HG03175 (cell line): ENCODE data around the gene FGGY.
"Not testable (repeated sequence)": the region's sequence is repeated elsewhere in the genome, so short reads cannot be mapped to it uniquely, and the experiment has no call there.

Experiments
- ATAC-seq: cut with Tn5 transposase; IDR thresholded peaks from one replicate; pipeline ENCODE4 v1.9.1; 2021; ENCODE audit warnings: mild to moderate bottlenecking, moderate library complexity; ENCODE audit not compliant: unreplicated experiment

The FGGY gene

DNA sequence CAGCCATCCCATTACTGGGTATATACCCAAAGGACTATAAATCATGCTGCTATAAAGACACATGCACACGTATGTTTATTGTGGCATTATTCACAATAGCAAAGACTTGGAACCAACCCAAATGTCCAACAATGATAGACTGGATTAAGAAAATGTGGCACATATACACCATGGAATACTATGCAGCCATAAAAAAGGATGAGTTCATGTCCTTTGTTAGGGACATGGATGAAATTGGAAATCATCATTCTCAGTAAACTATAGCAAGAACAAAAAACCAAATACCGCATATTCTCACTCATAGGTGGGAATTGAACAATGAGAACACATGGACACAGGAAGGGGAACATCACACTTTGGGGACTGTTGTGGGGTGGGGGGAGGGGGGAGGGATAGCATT is 241.6 kb downstream of the FGGY start:
- ATAC-seq: not testable (repeated sequence)

DNA sequence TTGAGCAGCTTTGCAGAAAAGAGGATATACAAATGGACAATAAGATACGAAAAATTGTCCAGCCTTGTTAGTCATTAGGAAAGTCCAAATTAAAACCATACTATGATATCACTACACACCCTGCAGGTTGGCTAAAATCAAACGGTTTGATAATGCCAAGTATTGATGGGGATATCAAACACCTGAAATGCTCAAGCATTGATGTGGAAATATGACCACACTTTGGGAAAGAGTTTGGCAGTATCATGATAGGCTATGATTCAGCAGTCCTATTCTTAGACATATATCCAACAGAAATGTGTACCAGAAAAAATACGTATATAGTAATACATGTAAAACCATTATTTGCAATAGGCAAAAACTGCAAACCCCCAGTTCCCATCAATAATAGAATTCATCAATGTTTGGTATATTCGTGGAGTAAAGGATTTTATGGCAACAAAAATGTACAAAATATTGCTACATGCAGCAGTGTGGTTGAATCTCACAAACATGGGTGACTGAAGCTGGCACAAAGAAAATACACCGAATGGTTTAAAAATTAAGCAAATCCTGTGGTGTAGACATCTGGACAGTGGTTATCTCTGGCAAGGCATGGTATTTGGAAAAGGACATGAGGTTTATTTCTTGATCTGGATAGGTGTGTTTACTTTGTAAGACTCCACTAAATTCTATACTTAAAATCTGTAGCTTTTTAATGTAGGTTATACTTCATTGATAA is 243.2 kb downstream of the FGGY start:
- ATAC-seq: no peak

DNA sequence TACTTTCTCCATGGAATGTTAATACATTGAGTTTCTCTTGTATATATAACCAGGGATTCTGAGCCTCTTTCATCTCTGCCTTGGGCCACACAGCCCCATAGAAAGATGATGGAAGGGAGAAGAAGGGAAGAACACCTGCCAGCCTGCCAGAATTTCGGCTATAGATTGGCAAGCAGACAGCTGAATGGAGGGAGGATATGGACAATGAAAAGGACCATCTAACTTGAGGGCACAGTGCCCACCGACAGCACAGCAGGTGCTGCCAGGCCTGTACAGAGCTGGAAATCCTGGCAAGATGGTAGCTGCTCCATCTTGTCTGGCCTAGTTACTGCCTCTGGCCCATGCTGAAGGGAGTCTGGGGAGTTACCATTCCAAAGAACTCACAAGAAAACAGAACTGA is 244.3 kb downstream of the FGGY start:
- no peak for ATAC-seq

DNA sequence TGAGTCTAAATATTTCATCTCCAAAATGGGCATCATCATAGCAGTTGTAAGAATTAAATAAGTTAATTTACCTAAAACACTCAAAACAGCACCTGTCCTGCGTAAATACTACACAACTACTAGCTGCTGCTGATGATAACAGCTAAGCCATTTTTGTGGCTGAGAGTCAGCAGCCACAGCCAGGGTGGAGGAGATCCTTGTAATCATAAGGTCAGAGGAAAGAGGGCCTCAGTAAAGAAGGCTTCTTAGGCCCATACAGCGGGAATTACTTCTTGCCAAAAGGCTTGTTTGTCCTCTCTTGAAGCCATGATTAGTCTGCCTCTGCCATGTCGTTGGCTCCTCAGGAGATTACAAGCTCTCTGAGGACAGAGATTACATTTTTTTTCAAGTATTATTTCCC is 245.0 kb downstream of the FGGY start:
- no peak for ATAC-seq

DNA sequence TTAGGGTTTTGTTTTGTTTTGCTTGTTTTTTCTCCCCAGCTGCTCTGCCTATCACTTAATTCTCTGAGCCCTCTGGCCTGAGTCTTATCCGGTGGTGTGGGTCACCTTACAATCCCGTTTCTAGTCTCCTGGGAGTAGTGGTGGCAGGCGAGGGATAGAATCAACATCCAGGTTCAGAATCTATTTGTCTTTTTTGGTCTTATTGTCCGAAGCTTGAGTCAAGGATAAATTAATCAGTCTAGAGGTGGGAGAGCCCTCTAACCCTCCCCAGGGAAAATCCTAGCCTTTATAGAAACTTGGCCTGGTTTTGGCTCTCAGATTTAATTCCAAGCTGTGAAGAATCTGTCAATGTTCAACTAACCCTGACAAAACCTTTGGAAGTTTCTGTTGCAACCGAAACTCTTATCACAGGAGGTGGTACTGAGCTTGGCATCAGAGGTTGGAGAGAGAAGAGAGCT is 246.3 kb downstream of the FGGY start:
- no peak for ATAC-seq

DNA sequence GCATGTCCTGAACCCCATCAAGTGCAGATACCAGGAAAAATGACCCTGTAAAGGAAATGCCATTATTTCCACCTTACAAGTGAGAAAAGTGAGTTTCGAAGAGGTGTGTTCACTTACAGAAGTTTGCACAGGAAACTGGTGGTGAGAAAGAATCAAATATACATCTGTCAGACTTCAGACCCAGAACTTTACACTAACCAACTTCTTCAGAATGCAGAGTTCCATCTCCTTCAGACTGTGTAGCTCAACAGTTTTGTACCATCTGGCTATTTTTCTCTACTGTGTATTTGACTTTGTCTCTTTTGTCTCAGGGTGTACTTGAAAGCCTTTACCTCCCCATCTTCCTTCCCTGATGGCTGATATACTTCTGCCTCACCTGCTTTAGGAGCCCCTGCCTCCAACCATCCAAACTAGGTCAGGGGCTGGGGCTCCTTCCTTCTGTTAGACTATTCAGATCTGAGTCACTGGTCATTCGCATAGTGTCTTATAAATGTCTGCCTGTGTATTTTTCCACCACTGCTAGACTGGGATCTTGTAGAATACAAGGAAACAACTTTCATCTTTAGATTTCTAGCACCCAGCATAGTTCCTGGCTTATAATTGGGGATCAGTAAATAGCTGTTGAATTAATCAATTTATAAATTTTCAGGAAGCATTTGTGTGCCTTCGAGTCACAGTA is 247.9 kb downstream of the FGGY start:
- ATAC-seq: no peak

DNA sequence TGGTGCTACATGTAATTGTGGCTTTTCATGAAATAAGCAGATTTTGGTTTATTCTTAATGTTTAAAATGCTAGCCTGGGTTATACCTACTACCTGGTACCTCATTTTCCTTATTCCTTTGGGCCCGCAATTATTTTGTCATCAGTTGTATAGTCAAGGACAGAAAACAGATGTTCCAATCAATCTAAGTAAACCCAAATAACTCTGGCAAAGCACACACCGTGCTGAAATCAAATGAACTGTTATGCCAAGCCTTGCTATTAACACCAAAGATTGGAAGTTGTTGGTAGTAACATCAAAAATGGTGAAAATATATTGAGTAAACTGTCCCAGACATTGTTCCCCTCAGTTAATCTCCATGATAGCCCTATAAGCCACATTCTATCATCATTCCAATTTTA is 248.9 kb downstream of the FGGY start:
- no peak for ATAC-seq

DNA sequence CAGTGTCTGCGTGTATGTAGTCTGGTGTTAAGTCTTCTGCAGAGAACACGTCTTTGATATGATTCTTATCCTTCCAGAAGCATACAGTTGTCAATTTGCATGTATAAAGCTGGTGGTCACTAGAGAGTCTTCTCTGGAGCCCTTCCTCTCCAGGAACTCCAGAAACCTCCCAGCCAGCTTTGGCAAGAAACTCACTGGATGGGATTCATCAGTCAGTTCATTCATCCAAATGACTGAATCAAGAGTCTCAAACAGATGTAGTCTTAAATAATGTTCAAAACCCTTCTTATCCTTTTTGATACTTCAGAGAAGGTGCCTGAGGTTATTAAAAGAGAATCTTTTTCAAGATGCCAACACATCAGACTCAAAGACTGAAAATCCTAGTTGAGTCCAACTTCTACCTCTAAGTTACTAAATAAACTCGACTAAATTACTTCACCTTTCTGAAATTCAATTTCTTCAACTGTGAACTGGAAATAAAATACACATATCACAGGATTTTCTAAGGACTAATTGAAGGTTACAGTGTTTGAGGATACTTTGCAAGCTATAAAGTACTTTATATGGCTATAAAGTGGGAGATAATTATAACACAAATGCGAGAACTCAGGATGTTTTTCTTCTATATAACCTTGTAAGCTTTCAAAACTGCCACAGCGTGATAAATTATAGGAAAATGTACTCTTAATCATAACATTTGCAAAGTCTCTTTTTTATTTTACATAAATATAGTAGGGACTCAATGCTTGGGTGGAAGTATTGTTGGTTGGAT is 252.4 kb downstream of the FGGY start:
- ATAC-seq: no peak

DNA sequence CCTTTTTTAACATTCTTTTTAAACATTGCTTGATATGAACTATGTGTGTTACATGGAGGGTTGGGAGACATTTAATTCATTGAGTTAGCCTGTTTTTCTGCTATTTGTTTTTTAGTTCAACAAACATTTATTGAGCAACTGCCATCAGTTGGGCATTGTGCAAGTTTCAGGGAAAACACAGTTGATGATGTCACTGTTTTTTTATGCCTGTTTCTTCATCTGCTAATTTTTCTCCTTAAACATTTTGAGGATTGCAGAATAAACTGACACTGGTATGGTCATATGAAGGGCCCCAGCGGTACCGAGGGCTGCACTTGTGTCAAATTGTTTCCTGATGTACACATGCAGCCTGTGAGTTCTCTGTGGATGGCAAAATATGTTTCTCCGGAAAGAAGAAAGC is 253.0 kb downstream of the FGGY start:
- ATAC-seq: no peak

DNA sequence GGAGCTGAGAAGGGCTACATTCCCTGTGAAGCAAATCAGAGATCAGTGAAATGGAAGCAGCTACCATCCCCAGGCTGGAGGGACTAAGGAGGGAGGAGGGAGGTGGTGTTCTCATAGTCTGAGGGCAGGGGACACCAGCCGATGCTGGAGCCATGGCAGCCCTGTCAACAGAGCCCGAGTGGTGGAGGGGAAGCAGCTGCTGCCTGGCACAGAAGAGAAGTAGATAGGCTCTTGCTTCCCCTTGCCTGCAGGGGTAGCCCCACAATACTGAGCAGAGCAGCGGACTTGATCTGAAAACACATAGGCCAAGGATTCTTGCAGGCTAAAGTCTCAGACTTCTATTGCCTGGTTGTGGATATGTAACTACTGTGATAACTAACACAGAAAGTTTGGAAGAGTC is 255.1 kb downstream of the FGGY start:
- no peak for ATAC-seq

DNA sequence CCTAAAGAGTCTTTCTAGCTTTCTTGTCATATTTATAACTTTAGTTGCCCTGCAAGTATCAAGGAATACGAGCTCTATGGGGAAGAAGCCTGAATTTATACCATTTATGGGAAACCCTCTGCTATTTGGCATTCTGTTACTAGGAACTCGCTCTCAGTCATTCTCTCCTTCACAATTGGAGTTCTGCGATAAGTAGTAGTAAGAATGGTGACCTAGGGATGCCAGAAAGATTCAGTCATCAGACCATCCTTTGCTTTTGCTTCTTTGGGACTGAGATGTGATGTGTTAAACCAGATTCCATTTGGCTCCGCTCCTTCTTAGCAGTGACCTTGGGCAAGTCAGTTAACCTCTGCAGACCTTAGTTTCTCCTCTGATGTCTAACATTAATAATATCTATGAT is 256.5 kb downstream of the FGGY start:
- no peak for ATAC-seq

DNA sequence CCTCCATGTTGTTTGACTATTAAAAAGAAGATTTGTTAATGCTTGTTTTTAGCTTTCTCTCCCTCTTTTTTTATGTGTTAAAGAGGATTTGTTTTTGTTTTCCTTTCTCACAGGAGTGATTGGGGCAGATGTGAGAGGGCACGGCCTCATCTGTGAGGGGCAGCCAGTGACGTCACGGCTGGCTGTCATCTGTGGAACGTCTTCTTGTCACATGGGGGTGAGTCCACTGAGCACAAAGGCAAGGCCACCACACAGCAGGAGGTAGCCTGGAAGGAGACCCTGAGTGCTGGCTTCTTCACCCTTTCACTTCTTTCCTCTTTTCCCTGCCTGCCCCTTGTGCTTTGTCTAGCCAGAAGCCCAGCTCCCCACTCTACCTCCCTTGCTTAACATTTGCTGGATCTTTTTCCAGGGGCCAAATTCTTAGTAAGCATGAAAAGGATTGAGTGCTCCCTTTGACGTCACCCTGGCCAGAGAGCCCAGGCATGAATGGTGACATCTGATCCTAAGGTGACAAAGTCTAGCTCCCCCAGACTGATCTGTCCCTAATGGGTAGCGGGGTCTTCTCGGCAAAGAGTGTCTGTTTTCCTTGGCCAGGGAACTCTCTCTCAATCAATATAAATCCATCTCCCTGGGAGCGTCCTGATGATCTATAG is 257.2 kb downstream of the FGGY start:
- ATAC-seq: no peak

DNA sequence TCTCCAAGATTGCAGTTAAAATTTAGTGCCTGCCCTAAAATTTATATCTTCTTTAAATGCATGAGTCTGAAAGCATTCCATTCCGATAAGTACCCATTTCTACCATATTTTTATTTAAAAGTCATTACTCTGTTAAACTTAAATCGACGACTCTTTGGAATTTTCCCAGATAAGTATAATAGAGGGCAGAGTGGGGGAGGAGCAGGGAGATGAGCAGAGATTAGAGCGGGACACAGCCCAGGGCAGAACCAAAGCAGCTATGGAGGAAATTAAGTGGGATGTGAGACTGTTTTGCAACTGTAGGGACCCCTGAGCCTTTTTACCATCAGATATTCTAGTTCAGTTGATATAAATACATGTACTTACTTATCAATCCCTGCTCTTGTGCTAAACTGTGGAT is 257.9 kb downstream of the FGGY start:
- ATAC-seq: no peak

DNA sequence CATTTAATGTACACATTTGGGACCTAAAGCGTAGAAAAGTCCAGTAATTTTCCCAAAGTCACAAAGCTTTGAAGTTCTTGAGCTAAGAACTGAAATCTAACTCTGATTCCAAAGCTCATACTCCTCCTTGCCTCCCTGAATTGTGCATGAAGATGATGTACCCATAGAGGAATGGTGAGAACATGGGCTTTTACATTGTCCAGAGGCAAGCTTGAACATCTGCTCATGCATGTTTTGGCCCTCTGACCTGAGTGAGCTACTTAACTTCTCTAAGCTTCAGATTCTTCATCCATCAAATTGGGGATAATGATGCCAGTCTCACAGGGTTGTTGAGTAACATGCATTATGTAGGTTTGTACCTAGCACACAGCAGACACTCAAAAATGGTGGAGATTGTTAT is 259.5 kb downstream of the FGGY start:
- no peak for ATAC-seq

DNA sequence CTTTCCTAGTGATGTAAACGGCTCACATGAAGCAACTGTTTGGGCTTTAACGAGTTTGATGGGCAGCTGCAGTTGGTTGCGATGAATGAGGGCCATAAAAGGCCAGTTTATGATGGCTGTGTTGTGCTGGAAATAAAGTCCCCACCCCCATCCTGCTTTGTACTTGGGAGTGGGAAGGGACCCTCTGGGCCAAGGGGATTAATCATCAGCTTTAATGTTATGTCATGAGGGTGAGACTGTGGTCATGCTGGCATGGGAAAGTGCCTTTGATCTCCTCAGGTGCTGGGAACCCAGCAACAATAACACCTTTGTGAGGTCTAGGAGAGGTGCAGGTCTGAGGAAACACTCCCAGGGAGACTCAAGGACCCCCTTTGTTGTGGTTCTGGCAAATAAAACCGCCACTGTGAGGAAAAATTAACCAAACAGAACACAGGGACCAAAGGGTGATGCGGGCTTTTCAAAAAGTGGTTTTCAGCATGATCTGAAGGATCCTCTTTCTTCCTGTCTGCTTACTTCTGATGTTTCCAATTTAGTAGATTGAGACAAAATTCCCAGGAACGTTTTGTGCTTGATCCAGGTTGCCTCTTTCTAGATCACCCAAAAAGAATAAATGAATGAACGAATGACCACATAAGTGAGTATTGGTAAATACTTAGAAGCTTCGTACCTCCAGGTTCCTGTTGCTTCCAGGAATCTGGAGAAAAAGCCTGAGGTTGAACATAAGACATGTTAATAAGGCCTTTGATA is 260.1 kb downstream of the FGGY start:
- ATAC-seq: no peak

DNA sequence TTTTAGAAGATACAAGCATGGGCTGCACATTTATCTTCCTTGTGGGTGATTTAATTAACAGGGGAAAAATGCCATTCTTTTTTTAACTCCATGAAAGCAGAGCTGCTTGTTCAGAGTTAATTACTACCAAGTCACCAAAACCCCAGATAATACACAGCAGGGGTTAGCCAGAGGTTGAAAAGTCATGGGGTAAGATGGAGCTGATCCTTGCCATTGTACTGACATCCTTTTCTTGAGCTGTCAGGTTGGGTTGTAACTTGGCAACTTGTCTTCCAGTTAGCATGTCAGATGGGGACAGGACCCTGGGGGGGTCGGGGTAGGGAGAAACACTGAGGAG is 260.6 kb downstream of the FGGY start:
- ATAC-seq: no peak

DNA sequence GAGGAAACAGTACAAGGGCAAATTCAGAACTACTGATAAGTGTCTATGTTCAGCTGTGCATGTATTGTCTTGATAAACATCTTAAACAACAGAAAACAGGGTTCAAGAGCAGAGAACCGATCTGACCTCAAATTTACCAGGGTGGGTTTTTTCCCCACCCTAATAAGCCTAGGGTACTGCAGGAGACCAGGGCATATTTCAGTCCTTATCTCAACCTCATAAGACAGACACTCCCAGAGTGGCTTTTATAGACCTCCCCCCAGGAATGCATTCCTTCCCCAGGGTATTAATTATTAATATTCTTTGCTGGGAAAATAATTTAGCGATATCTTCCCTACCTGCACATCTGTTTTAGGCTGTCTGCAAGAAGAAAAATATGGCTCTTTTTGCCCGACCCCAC is 261.7 kb downstream of the FGGY start:
- ATAC-seq: not testable (repeated sequence)

DNA sequence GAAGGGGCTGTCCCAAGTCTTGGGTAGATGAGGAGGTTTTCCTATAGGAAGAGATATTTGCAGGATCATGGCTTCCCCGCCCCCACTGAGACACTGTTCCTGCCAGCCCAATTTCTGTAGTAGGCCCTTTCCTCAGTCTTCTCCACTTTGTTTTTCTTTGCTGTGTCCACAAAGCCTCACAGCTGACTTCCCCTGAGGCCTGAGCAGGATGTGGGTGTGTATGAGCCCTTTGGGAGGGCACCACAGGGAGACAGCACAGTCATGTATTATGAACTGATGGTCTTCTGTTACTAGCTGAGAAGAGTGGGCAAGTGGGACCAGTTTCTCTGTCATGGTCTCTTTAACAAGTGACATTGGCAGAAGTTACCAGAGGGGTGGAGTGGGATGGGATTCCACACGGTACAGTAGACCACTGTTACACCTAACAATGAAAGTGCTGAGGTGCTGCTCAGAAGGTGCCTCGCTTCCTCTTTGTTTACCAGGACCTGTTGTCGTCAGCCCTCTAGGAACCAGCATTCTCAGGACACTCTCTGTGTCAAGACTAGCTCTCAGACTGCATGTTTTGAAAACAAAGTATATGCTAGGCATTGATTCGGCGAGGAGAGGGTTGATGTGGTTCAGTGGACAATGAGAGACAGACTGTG is 264.0 kb downstream of the FGGY start:
- ATAC-seq: peak; percentile 83

DNA sequence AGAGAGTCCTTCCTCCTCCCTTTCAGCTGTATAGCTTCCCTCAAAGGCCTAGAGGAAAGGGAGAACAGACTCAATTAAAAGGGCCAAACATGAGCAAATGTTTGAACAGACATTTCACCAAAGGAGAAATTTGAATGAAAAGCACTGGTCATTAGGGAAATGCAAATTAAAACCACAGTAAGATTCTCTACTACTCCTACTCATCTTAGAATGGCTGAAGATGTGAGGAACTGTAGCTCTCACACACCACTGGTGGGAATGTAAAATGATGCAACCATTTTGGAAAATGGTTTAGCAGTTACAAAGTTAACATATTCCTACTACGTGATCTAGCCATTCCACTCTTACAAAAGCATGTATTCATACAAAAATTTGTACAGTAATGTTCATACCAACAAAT is 264.9 kb downstream of the FGGY start:
- no peak for ATAC-seq

DNA sequence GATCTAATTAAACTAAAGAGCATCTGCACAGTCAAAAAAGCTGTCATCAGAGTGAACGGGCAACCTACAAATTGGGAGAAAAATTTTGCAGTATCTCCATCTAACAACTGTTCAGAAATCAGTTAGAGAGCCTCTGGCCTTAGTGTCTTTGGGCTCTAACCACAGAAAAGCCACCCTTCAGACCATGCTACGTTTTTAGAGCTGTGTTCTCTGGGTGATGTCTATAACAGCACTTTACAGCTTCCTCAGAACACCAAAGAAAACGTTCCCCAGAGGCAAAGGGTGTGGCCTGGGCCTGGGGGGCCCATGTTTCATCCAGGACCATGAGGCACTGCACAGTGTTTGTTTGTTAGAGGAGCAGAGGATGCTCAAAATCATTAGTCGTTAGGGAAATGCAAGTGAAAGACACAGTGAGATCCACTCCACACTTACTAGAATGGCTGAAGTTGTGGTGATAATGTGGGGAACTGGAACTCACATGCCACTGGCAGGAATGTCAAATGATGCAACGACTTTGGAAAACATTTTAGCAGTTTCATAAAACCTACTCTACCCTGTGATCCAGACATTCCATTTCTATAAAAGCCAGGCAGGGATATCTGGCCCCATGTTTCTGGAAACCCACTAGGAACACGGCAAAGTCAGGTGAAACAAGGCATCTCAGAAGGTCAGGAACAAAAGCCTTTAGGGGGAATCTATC is 267.4 kb downstream of the FGGY start:
- ATAC-seq: no peak
